ENCODE data around the gene CSNK2B.

CSNK2B gene

DNA sequence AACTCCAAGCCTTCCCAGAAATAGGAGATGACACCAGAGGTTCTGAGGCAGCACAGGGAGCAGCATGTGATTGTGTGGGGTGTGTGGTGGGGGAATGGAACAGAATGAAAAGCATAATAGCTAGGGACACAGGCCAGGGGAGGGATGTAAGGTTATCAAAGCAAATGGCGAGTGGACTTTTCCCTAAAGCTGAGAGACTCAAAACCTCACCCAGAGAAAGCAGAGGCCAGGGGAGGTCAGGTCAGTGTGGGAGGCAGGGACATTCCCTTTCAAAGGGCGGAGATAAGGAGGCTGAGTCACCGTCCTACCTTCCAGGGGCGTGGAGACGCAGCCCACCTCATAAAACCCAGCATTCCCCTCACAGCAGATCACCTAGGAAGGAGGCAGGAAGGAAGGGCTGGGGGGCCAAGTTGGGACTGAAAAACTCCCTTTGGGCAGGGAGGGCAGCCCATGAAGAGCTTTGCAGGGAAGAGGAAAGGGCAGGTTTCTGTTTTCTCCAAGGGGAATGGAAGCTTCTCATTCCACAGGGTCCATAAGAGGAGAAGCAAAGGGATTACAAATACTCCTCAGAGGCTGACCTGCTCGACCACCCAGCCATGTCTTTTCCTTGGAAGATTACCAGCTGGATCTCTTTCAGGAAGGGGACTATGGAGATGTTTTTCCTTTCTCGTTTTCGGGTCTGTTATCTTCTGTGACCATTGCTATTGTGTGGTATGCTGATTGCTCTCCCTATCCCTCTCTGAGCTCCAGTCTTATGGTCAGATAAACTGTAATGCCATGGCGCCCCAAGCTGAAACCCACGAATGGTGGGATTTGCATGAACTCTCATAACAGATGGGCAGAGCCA, 24.6 kb downstream of the CSNK2B start:
- Mint-ChIP-seq H3K27ac (peak overlapping the region; percentile 18), H3K27me3 (no peaks in the 10 kb centered on the region), H3K36me3 (peaks cover 4% of the 10 kb centered on the region), H3K4me3 (no peak overlapping the region), H3K9me3 (no peaks in the 10 kb centered on the region), H3K4me1 (no peaks in the 10 kb centered on the region)

DNA sequence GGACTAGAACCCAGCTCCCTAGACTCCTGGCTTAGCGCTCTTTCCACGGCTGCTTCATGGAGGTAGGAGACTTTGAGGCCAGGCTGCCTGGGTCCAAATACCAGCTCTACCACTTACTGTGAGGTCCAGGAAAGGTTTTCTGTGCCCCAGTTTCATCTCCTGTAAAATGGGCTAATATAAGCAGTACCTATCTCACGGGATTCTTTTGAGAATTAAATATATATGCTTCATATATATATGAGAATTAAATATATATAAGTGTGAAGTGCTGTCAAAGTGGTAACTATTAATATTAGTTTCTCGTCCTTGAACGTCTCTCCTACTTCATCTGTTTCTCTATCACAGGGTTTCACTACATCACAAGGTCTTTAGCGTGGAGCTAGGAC, 25.2 kb downstream of the CSNK2B start:
- no peak overlapping the region for H3K27ac Mint-ChIP-seq

DNA sequence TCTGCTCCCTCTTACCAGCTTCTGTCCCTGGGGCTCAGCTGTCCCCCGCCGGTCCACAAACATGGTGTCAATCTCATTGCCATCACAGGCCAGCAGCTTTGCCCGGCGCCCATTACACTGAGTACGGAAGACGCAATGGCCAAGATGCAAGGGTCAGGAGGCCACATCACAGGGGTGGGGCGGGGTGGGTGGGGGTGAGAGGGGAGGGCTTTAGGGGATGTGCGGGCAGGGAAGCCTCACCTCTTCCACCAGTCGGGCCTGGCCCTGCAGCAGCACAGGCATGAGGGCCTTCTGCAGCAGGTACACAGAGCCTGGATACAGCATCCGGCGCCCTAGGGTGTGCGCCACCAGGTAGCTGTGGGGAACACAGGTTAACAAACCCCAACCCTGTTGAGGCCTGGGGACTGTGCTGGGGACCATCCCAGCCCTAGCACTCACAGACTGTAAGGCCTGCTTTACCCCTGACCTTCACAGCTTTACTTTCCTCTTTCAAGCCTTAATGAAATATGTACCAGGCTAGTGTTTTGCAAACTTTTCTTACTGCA, 25.8 kb downstream of the CSNK2B start:
- no peaks in the 10 kb centered on the region for H3K4me1 Mint-ChIP-seq
- no peak overlapping the region for H3K4me3 Mint-ChIP-seq
- H3K27ac Mint-ChIP-seq = no peak overlapping the region
- H3K36me3 Mint-ChIP-seq = peaks cover 4% of the 10 kb centered on the region
- no peaks in the 10 kb centered on the region for H3K9me3 Mint-ChIP-seq
- H3K27me3 Mint-ChIP-seq = no peaks in the 10 kb centered on the region

More for the DNA sequence above, 25.2 kb downstream of the CSNK2B start:
- H3K9me3 Mint-ChIP-seq = no peaks in the 10 kb centered on the region
- peaks cover 4% of the 10 kb centered on the region for H3K36me3 Mint-ChIP-seq
- no peaks in the 10 kb centered on the region for H3K27me3 Mint-ChIP-seq
- no peaks in the 10 kb centered on the region for H3K4me1 Mint-ChIP-seq
- no peak overlapping the region for H3K4me3 Mint-ChIP-seq

DNA sequence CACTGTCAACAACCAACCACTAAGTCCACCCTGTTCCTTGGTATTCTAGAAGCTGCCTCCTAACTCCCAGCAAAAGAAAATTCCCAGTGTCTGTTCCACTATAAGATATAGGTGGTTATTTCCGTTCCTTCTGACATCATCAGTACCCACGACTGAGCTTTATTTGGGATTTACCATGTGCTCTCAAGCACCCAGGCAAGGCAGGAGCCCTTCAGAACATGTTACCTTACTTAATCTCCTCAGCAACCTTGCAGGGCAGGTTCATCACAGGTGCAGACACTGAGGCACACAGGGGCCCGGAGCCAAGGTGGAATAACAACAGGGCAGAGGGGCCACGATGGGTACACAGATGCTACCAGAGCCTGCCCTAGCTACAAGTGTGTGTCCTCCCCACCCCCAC, 26.5 kb downstream of the CSNK2B start:
- H3K4me1 Mint-ChIP-seq = peaks cover 3% of the 10 kb centered on the region
- no peak overlapping the region for H3K4me3 Mint-ChIP-seq
- no peak overlapping the region for H3K27ac Mint-ChIP-seq
- no peaks in the 10 kb centered on the region for H3K9me3 Mint-ChIP-seq
- H3K36me3 Mint-ChIP-seq = peaks cover 4% of the 10 kb centered on the region
- no peaks in the 10 kb centered on the region for H3K27me3 Mint-ChIP-seq

DNA sequence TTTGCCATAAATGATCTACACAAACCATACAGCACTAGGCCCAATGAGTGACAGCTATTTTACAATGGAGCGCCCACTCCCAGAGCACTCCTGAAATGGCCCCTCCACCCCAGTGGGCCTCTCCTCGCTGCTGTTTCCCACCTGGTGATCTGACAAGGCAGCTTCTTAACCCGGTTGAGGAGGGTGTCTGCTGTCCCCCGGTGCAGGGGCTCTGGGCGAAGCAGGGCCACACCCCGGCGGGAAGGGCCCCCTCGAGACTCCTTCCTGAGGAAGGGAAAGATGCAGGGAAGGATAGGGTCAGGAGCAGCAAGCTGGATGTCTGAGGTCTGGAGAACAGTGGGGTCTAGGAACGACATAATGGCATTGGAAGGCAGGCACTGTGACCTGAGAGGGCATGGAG, 27.0 kb downstream of the CSNK2B start:
- H3K9me3 Mint-ChIP-seq = no peaks in the 10 kb centered on the region
- no peak overlapping the region for H3K4me3 Mint-ChIP-seq
- peaks cover 8% of the 10 kb centered on the region for H3K4me1 Mint-ChIP-seq
- H3K27ac Mint-ChIP-seq = no peak overlapping the region
- H3K36me3 Mint-ChIP-seq = peaks cover 3% of the 10 kb centered on the region
- H3K27me3 Mint-ChIP-seq = no peaks in the 10 kb centered on the region

DNA sequence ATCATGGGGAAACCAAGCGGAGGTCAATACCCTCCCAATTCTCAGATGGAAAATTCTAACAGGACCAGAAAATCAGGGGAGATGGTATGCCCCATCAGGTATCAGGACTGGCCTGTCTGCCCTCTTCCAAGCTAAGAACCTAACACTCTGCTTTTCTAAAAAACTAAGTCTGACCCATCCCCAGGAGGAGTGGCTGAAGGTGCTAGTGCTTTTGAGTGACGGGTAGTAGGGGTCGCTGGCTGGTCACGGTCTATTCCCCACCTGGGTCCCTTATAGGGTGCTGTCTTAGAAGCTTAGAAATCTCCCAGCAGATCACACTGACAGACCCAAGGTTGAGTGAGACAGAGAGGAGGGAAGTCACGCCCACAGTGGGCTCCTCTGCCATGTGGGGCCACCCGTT, 27.7 kb downstream of the CSNK2B start:
- Mint-ChIP-seq H3K36me3 (peaks cover 4% of the 10 kb centered on the region), H3K27ac (no peak overlapping the region)

DNA sequence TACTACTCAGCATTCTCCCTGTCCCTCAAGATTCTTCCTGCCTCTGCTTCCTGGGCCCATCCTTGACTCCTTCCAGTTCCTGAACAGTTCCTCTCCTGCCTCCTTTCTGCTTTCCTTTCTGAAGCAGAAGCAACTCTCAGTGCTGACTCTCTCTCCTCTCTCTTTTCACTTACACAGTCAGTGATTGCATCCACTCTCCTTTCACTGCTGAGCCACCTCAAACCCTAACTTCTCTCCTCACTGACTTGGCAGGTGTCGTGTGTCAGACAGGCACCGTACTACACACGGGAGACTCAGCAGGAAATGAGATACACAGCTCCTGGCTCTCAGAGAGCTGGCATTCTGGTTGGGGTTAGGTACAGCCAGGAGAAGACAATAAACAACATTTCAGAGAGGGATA, 31.7 kb downstream of the CSNK2B start:
- H3K27me3 Mint-ChIP-seq = no peaks in the 10 kb centered on the region
- H3K27ac Mint-ChIP-seq = peak overlapping the region; percentile 13
- H3K36me3 Mint-ChIP-seq = peaks cover 2% of the 10 kb centered on the region
- no peak overlapping the region for H3K4me3 Mint-ChIP-seq
- peaks cover 32% of the 10 kb centered on the region for H3K4me1 Mint-ChIP-seq
- H3K9me3 Mint-ChIP-seq = no peaks in the 10 kb centered on the region

More for the DNA sequence above, 27.7 kb downstream of the CSNK2B start:
- Mint-ChIP-seq H3K27me3 (no peaks in the 10 kb centered on the region), H3K4me1 (peaks cover 12% of the 10 kb centered on the region), H3K4me3 (no peak overlapping the region), H3K9me3 (no peaks in the 10 kb centered on the region)

DNA sequence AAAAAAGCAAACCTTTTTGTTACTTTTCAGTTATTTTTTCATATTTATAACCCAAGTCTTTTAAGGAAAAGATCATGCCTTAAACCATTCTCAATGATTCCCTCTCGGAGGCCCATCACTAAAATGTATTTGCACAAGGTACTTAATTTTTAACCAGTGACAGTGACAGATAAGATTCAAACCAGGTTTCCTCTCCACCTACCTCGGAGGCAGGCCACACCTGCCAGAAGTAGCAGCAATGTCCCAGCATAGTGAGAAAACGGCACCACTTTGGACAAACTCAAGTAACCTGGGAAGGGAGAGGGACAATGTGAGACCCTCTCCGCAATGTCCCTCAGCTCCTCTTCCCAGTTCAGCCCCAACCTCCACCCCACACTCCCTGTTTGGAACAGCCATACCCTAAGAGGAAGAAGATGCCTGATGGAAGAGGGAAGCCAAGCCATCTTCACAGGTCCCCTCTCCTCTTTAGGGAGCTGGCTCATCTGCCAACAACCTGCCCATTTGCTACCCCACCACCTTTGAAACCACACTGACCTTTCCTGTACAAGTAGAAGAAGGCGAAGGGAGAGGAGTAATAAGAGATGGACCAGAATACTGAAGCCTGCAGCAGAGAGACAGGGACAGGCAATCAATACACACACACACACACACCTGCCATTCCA, 35.0 kb downstream of the CSNK2B start:
- H3K4me1 Mint-ChIP-seq = peaks cover 36% of the 10 kb centered on the region
- H3K27ac Mint-ChIP-seq = peak overlapping the region; percentile 12
- peaks cover 1% of the 10 kb centered on the region for H3K36me3 Mint-ChIP-seq
- H3K27me3 Mint-ChIP-seq = no peaks in the 10 kb centered on the region
- H3K9me3 Mint-ChIP-seq = no peaks in the 10 kb centered on the region
- H3K4me3 Mint-ChIP-seq = peak overlapping the region; percentile 31

DNA sequence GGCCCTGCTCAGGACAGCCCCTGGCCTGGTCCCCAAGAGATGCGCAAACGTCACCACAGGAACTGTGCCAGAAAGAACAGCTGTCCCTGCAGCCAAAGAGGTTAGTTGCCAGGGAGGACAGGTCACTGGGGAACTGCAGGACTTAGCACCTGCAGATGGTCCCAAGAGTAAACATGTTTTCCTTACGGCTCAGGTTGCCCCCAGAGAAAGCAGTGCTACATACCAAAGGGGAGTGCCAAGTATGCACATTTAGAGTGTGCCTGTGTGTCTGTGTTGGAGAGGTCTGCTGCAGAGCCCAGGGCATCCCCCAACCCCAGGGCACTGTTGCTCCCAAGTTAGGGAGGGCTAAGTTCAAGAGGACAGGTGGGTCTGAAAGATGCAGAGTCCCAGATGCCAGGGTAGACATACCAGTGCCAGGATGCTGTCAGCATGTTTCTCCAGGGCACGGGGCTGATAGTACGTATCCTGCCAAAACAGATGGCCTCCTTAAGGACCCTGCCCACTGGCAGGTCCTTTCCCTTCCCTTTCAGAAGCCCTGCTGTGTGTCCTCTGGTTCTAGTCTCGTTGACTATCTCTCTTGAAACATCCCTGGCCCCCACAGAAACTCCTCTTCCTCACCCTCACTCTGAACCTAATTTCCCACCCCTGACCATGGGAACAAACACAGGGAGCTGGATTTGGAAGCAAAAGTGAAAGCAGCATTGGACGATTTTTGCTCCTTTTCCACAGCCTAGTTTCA, 36.0 kb downstream of the CSNK2B start:
- Mint-ChIP-seq H3K4me1 (peaks cover 36% of the 10 kb centered on the region), H3K4me3 (peak overlapping the region; percentile 99), H3K9me3 (no peaks in the 10 kb centered on the region), H3K36me3 (peaks cover 1% of the 10 kb centered on the region), H3K27ac (peak overlapping the region; percentile 99), H3K27me3 (no peaks in the 10 kb centered on the region)

DNA sequence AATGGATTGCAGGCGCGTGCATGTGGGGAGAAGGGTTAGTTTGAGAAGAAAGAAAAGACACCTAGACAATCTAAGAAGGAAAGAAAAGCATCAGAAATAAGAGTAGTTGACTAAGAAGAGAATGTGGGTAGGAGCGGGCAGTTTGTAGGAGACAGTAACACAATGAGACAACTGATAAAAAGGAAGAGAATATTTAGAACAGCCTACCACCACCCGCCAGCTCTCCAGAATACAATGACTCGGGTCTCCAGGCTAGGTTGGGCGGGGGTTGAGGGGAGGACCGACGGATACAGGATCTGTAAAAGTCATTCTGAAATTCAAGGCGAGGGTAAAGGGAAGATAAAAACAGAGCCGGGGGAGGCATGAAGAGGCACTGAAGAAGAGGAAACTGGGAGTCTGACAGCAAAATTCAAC, 36.5 kb downstream of the CSNK2B start:
- Mint-ChIP-seq H3K36me3 (peaks cover 1% of the 10 kb centered on the region), H3K4me1 (peaks cover 33% of the 10 kb centered on the region), H3K9me3 (no peaks in the 10 kb centered on the region), H3K4me3 (peak overlapping the region; percentile 99), H3K27ac (peak overlapping the region; percentile 99), H3K27me3 (no peaks in the 10 kb centered on the region)

DNA sequence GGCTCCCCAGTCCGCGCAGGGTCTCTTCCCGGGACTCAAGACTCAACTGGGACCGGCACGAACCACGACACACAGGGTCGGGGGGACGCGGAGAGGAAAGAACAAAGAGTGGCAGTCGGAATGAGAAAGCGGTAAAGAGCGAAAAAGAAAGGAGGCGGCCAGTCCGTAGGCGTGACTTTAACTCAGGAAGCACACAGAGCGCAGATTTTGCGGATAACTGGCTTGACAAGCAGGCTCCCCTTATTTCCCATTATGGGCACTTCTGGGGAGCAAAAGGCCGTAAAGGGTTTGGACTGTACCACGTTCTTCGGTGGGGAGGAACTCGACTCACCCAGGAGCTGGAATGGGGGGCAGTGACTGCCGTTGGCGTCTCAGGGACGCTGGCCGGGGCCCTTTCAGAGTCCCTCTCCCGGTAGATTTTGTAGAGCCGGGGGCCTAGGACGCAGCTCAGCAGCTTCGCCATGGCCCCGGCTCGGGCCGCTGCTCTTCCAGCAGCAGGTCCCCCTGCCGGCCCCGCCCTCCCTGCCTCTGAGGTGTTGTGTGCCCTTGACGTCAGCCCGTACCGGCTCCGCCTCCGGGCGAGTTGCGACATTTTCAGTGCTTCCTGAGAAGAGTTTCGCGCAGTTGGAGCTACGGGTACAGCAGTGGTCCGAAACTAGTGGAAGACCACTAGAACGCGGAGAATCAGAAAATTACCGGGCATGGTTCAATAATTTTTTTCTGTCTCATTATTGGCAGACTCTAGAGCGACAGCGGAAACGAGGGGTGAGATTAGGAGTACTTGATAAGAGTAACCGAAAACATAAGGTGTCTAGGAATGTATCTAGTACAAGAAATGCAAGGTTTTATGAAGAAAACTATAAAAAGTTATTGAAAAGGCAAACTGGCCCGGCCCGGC, 37.2 kb downstream of the CSNK2B start, which contains the start of gene ABHD16A:
Gene ABHD16A, minus strand, starts transcription at position 506 of the 898 bp plus-strand sequence. Its CDS starts 43 bp downstream, at position 463.
- H3K4me3 Mint-ChIP-seq = peak within 1 kb of the TSS; percentile 99
- H3K27ac Mint-ChIP-seq = peak within 1 kb of the TSS; percentile 99
- H3K4me1 Mint-ChIP-seq = peaks cover 26% of the 10 kb centered on the region
- H3K27me3 Mint-ChIP-seq = no peaks in the 10 kb centered on the region
- no peaks in the 10 kb centered on the region for H3K9me3 Mint-ChIP-seq
- peaks cover under 1% of the 10 kb centered on the region for H3K36me3 Mint-ChIP-seq

DNA sequence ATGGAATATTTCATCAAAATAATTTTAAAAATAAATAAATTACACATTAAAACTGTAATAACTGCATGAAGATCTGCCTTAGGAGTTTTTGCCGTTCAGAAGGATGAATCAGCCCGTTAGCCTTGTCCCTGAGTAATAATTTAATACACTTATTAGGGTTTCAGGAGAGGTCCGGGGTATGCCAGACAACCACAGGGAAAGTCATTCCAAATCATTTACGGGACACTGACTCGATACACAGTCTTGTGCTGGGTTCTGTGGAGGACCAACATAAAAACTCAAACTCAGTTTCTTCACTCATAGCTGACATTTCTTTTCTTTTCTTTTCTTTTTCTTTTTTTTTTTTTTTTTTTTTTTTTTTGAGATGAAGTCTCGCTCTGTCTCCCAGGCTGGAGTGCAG, 40.1 kb downstream of the CSNK2B start:
- H3K27ac Mint-ChIP-seq = no peak overlapping the region
- H3K36me3 Mint-ChIP-seq = no peaks in the 10 kb centered on the region
- H3K9me3 Mint-ChIP-seq = no peaks in the 10 kb centered on the region
- H3K4me1 Mint-ChIP-seq = peaks cover 23% of the 10 kb centered on the region
- no peak overlapping the region for H3K4me3 Mint-ChIP-seq
- no peaks in the 10 kb centered on the region for H3K27me3 Mint-ChIP-seq

DNA sequence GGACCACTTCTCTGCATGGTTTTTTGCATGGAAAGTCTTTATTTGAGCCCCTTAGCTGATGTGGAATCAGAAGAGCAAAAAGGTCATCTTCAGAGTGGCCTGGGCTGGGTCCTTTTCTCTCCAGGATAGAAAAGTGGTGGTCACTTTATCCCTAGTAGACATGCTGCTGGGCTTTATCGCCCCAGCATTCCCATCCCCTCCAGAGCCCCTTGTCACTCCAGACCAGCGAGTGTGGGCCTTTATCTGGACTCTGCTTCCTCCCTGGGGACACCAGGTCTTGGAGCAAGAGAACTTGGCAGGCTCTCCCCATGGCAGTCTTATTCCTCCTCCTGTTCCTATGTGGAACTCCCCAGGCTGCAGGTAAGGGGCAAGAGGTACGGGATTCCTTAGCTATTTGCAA, 40.7 kb downstream of the CSNK2B start, which contains the start of gene LY6G6F:
Gene LY6G6F, plus strand, starts transcription at position 268 of the 400 bp plus-strand sequence. Its CDS starts 41 bp downstream, at position 309.
- H3K27me3 Mint-ChIP-seq = no peaks in the 10 kb centered on the region
- peak within 1 kb of the TSS; percentile 30 for H3K27ac Mint-ChIP-seq
- no peaks in the 10 kb centered on the region for H3K36me3 Mint-ChIP-seq
- no peak within 1 kb of the TSS for H3K4me3 Mint-ChIP-seq
- H3K4me1 Mint-ChIP-seq = peaks cover 22% of the 10 kb centered on the region
- no peaks in the 10 kb centered on the region for H3K9me3 Mint-ChIP-seq

DNA sequence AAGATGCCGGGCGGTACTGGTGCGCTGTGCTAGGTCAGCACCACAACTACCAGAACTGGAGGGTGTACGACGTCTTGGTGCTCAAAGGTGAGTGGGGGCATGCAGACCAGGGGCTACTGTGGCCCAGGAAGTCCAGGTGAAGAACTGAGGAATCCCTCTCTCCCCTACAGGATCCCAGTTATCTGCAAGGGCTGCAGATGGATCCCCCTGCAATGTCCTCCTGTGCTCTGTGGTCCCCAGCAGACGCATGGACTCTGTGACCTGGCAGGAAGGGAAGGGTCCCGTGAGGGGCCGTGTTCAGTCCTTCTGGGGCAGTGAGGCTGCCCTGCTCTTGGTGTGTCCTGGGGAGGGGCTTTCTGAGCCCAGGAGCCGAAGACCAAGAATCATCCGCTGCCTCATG, 41.8 kb downstream of the CSNK2B start:
- no peaks in the 10 kb centered on the region for H3K36me3 Mint-ChIP-seq
- H3K9me3 Mint-ChIP-seq = no peaks in the 10 kb centered on the region
- H3K4me3 Mint-ChIP-seq = no peak overlapping the region
- H3K27me3 Mint-ChIP-seq = no peaks in the 10 kb centered on the region
- no peak overlapping the region for H3K27ac Mint-ChIP-seq
- H3K4me1 Mint-ChIP-seq = peaks cover 18% of the 10 kb centered on the region
